GM18502 (cell line): ENCODE results near the gene LYL1.

Experiments
- ATAC-seq: cut with Tn5 transposase; IDR thresholded peaks from one replicate; pipeline ENCODE4 v1.9.1; 2021; ENCODE audit warnings: mild to moderate bottlenecking; ENCODE audit not compliant: unreplicated experiment, poor library complexity

LYL1 gene

DNA sequence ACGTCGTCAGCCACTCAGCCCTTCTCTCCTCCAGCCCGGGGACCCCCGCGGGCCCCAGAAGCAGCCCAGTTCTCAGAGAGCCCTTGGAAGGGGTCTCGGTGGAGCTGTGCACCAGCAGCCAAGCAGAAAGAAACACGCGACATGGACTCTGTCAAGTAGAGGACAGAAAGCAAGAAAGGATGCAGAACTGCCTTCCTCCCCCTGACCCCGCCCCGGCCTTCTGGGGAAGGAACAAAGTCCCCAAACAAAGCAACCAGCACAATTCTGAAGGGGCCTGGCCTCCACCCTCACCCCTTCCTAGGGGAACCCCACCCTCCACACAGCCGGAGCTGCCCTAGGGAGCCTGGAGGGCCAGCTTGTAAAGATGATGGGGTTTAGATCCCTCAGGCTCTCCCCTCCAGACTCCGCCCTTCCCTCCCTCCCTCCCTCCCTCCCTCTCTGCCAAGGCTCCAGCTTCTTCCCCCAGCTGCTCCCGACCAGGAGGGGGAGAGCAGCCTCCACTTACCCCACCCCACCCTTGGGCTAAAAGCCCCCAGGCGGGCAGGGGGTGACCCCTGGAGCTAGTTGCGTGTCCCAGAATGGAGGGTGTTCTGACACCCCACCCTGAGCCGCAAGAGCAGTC is 7.8 kb downstream of the LYL1 start:
- no peak for ATAC-seq

DNA sequence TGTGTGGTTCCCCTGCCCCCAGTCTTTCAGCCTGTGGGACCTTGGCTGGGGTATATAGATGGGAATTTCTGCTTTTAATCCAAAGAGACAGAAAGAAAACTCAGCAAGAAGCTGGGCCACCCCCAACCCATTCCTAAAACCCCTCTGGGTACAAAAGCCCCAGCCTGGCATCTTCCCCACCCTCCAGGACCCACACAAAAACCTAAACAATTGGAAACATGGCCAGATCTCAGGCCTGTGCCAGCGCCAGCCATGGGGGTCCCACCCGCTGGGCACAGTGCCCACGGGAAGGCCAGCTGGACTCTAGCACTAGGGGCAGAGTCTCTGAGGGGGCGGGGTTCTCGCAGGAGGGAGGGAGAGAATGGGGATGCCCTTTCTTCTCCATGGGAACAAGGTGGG is 8.6 kb downstream of the LYL1 start:
- ATAC-seq: no peak

DNA sequence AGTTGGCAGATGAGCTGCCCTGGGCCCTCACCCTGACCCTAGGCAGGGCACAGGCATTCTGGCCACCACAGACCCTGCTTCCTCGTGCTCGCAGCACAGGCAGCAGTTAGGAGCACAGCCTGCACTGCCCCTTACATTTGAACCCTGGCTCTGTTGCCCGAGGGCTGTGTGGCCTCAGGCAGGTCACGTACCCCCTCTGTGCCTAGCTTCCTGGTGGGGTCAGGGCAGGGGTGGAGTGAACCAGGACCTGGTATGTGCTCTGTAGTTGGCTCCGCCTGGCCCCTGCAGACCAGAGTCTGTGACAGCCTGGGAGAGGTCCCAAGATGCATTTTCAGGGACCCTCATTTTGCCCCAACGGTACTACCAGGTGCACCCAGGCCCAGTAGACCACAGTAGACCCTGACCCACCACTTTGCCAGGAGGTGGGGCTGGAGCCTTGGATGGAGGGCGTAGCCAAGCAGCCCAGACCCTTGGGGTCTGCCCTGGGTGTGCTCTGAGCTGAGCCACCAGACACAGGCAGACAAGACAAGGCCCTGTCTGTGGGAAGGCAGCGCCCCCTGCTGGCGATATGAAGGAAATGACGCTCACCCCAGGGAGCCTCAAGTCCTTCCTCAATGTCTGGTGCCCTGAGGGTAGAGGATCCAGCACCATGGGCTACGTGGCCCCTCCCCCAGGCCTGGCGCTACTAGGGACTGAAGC is 9.1 kb downstream of the LYL1 start:
- no peak for ATAC-seq

DNA sequence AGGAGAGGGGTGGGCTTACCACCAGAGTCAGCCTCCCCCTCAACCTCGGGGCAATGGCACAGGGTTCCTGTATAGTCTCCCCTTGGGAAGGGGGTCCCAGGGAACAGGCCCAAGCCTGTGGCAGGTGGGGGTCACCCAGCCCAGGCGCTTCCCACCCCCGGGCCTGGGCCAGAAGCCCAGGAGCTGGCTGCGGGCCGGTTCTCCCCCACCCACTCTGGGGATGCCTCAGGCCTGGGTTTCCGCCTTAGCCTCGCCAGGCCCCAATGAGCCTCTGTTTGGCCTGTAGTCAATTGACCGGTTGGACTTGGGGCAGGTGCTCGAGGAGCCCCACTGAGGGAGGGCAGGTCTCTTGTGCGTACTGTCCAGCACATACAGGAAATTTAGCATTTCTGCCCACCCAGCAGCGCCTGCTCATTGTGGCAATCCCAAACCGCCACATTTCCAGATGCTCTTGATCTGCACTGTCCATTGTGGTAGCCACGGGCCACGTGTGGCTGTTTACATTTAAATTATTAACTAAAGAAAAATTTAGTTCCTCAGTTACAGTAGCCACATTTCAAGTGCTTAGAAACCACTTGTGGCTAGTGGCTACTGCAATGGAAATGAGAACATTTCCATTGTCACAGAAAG is 9.9 kb downstream of the LYL1 start:
- ATAC-seq: no peak

DNA sequence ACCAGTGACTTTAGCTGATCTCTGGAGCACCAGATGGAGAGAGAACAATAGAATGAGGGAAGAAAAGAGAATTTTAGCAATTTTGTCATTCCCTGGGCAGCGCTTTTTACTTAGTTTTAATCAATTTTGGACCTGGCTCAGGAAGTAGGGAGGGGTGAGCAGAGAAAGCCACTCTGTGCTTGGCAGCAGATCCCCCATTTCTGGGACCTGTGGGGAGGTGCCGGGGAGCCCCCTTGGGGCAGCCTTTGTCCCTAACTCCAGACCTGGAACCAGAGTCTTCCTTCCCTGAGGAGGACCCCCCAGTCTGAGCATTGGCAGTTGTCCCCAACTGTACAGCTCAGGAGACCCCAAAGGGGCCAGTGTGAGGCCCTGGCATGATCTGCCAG is 10.5 kb downstream of the LYL1 start:
- no peak for ATAC-seq

DNA sequence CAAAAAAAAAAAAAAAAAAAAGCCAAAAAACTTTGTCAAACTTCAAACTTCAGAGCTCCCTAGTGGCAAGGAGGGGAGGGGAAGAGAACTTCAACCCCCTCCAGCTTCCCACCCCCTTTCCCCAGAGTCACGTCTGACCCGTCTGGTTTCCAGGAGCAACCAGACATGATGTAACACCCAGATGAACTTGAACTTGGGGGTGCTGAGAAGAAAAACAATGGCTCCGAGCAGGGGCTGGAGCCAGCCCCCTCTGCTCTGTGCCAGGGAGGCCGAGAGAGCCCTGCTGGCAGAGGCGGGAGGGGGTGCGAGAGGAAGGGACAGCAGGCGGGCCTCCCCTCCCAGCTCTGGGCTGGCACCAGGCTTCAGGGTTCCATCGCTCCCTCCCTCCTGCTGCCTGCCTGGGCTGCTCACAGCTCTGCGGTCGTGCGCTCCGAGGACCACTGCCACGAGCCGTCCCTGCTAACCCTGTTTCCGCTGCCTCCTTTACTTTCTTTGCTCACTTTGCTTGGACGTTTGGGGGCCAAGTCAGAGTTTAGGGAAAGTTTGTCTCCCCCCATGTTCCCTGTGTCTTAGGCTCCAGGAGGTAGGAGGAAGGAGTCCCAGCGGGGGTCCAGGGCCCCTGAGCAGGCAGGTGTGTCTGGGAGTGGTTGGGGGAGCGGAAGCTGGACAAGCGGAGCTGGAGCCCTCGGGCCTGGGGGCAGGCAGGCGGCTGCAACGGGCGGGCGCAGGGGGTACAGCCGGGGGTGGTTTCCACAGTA is 11.1 kb downstream of the LYL1 start:
- ATAC-seq: no peak

DNA sequence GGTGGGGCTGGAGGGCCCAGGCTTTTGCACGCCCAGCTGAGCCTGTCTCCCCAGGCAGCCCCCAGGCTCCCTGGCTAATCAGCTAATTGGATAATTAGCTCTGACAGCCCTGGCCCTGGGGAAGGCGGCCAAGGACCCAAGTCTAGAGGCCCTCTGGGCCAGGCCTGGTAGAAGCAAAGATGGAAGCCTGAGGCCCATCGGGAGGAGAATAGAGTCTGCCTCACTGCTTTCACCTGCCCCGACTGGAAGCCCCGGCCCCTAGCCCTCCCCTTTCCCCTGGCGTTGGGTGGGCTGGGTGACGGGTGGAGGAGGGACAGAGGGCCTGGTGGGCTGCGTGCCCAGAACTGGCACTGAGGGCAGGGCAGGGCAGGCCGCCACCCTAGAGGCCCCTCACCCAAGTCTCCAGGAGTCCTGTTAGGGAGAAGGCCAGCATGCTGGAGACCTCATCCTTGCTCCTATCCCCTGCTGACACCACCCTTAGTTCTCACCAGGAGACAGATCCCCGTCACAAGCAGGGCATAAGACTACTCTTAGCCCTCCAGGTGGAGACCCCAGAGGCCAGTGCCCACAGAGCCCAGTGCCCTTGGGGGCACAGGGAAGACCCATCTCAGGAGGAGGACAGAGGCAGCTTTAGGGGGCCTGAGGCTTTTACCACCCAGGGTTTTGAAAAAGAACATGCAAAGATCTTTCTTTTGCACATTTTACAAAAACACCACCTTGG is 12.0 kb downstream of the LYL1 start:
- no peak for ATAC-seq

DNA sequence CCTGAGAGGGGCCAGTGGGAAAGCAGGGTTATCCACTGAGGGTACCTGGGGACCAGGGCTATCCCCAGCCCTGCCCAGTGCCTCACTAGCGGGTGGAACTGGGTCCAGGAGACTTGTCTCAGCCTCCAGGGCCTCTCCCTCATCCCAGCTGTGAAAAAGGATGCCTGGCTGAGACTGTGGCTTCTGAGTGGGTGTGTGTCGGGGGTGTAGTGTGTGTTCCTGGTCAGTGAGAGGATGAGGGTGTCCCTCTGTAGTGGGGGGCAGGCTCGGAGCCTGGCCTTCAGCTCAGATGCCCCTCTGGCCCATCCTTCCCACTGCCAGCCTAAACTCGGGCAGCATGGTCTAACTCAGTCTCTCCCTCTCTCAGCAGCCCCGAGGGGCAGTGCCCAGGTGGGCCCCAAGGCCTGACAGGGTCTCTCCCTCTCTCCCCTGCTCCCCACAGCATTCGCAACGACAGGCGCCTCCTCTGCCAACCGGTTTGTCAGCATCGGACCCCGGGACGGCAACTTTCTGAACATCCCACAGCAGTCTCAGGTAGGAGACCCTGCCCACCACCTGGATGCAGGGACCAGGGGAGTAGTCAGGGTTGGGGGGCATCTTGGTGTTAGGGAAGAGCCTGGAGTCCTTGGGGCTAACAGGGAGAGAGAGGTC is 12.7 kb downstream of the LYL1 start:
- ATAC-seq: no peak

DNA sequence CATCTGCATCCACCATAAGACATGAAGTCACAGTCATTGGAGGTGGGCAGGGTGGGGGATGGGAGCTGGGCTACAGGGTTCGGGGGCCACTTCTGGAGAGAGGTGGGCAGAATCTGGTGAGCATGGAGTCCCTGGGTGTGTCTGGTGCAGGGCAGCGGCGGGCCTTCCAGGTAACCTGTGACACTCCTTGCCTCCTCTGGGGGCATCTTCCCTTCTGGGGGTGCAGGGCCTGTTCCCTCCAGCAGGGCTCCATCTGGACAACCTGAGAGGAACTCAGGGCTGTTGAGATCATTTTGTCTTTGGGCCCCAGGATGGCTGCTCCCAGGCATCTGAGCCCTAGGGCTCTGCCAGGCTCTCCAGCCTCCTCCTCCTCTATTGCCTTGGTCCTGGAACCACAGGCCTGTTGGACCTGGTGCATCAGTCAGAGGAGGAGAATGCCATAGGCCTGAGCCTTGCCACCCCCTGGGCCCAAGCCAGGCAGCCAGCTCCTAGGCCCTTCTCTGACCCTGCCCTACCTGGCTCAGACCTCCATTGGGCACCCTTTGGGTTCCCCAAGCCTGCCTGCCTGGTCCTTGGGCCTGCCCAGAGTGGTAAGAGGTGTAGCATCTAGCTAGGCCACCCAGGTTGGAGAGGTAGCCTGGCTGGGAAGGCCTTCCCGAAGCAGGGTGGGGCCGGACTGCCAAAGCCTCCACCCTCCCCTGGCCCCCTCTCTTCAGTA is 13.4 kb downstream of the LYL1 start:
- no peak for ATAC-seq

DNA sequence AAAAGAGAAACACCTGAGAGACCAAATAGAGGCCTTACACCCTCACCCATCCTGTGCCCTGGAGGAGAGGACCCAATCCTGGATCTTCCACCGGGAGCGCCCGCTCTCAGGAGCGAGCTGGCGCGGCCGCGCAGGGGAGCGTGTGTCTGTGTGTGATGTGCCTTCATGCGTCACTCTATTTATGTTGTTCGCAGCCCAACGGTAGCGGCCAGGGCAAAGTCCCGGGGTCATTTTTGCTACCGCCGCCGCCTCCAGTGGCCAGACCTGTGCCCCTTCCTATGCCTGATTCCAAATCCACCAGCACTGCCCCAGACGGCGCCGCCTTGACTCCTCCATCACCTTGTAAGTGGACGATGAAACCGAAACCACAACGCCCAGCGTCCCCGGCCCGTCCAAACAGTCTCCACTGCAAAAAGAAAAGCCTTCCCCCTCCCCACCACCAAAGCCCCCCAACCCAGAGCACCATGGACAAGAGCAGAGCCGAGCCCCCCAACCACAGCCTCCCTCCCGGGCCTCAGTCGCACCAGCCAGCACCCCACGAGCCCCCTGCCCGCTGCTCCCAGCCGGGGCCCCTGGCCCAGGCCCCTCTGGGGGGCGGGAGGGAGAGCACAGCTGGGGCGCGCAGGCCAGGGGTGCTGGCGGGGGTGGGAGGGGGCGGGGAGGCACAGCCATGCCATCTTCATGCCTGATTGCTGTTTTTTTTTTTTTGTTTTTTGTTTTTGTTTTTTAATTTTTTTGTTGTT is 14.7 kb downstream of the LYL1 start:
- no peak for ATAC-seq

DNA sequence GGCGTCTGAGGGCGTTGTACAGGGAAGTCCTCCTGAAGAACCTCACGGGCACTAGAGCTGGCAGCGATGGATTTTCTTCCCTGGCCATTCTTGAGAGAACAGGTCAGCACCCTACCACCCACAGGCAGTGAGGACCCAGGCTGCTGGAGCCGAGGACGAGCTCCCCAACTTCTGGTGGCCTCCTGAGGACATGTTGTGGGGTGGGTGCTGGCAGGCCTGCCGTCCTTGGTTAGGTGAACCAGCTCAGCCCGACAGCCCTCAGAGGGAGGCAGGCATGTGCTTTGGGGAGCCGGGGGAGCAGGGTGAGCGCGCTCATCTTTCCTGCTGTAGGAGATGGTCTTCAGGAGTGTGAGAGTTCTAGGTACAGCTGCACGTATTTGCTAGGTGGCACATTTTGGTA is 15.4 kb downstream of the LYL1 start:
- ATAC-seq: no peak

DNA sequence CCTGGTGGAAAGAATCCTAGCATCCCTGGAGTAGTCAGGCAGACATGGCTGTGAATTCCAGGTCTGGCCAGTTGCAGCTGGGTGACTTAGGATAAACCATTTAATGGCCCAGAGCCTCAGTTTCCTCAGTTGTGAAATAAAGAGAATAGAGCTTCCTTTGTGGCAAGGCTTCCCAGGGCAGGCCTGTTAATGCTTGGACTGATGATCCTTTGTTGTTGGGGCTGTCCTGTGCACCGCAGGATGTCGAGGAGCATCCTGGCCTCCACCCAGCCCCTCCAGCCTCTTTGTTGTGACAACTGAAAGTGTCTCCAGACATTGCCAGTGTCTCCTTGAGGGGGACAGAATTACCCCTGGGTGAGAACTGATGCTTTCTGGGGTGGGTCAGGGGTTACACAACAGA is 16.3 kb downstream of the LYL1 start:
- no peak for ATAC-seq

DNA sequence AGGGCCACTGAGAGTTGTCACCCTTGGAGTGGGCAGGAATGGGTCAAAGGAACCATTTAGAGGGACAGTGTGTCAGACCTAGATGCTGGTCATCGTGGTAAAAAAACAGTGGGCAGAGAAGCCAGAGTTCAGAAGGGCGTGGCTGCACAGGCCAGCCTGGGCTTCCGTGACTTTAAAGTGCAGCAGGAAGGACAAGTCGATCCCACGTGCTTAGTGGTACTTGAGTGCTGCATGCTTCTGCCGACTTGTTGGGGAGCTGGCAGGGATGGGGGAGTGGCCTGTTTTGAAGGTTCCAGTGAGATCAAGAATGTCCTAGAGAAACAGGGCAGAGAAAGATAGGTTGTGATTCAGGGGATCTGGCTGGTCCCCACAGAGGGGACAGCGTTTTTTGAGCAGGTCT is 17.0 kb downstream of the LYL1 start:
- ATAC-seq: no peak

DNA sequence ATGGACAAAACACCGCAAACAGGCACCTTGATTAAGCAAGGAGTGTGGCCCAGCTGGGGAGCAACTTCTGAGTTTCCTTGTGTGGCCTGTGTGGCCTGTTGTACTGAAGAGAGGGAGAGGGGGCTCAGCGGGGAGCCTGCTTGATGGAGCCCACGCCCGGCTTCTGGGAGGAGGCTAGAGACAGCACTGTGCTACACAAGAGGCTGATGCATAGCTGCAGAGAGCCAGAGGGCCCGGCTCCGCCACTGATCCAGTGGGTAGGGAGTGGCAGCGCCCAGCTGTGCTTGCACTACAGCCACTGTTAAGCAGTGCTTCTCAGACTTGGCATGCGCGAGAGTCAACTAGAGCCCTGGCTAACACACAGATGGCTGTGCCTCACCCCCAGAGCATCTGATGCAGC is 19.0 kb downstream of the LYL1 start:
- ATAC-seq: no peak

DNA sequence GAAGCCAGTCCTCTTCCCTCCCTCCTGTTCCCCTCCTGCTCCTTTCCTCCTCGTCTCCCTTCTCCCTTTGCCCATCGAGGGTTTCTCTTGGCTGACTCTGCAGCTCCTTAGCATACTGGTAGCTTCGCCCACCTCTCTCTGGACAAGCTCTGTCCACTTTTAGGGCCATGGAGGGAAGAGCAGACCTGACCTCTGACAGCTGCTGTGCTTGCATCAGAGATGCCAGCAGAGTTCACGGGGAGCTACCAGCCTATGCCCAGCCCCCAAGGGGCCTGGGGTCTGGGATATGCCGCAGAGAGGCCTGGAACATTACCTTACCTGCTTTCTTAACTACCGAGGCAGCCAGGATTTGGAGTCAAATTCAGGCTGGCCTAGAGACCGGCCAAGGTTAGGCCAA is 19.7 kb downstream of the LYL1 start:
- ATAC-seq: no peak

DNA sequence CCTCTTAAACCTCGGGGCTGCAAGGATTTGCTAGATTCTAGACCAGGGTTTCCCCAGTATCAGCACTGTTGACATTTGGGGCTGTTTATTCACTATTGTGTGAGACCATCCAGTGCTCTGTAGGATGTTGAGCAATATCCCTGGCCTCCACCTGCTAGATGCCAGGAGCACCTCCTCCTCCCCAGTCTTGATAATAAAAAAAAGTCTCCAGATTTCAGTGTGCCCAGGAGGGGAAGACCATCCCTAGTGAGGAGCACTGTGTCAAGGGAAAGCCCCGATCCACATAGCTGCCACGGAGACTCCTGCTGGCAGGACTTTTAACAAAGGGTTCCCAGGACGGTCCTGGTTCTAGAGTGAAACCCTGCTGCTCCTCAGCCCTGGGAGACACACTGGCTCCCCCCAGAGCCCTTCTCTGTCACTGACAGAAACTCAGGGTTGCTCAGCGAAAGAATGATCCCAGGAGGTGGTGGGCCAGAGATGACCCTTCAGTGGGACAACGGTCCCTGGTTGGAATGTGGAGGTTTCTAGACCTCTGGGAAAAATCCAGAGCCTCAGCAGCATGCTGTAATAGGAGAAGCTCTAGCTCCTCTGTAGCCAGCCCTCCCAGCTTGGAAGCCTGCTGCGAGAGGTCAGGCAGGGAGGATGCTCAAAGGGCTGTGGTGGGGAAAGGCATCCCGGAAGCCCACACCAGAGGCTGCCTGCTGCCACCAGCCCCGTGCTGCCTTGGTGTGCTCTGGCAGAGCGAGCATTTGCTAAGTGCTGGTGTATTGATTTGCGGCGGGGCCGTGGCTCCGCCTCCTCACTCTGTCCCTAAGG is 20.3 kb downstream of the LYL1 start:
- no peak for ATAC-seq

DNA sequence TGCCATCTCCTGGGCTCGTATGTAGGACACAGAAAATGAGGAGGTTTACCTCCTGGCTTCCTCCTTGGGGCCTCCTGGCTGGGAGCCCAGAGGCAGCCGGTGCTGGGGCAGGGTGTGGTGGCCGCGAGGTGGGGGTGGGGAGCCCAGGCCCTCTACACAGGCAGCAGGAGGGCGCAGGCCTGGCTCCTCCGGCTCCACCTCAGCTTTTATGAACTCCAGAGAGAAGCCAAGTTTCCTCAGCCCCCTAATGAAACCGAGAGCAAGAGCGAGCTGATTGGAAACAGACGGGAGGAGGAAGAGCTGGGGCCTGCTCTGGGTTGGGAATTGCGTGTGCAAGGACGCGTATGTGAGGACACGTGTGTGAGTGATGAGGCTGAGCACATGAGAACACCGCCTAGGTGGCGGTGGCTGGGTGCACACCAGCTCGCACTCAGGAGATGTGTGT is 23.1 kb downstream of the LYL1 start:
- ATAC-seq: no peak
